Measurements from ENCODE around the gene ERCC5.

DNA sequence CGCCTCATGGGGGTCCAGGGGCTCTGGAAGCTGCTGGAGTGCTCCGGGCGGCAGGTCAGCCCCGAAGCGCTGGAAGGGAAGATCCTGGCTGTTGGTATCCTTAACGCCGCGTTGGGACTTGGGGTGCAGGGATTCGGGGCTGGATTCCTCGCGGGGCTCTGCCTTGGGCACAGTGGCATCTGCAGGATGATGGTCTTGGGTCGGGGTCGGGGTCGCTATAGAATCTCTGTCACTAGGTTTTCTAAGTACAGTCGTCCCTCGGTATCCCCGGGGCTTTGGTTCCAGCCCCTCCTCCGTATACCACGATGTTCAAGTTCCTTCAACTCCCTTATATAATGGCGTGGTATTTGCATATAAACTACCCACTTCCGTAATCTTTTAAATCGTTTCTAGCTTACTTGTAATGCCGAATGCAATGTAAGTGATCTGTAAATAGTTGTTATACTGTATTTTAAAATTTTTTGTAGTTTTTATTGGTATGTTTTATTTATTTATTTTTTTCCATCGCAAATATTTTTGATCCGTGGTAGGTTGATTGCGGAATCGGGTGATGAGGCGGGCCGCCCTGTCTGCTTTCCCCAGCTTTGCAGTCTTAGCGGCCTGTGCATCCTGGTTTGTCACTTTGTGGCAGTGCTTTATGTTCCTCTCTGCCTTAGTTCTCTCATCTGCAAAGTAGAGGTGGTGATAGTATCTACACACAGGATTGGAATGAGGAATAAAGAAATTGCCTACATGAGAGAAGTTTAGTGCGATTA lies 606 bp downstream of the ERCC5 start:
- TF ChIP-seq EZH2 (IDR thresholded peaks at IDR 0.05; ENCODE audit: insufficient read depth, poor library complexity, severe bottlenecking) (no peak), EZH2phosphoT487 (IDR thresholded peaks at IDR 0.05; ENCODE audit: insufficient read depth, low read depth) (no peak)

Data from GM23248 (cell line).